Measurements from ENCODE around the gene CFAP410.

GRCh38 chr21:44329971-44330681 lies 9.1 kb downstream of the CFAP410 start:
- TF ChIP-seq EZH2 (optimal IDR thresholded peaks at IDR 0.05; ENCODE audit: low read depth, low read length) (no peak), CTCF (IDR thresholded peaks at IDR 0.05; ENCODE audit: low read length) (no peak)

Data from MM.1S (cell line).